Activated CD4-positive, CD25-positive, alpha-beta regulatory T cell (primary cell): ENCODE results near the gene ABHD15.
A peak's percentile ranks its signal among the peaks of the same experiment; 100 is the strongest.

Source experiments
- DNase-seq, 4 experiments: peaks; one replicate each; lab custom pipeline; 2025; lab: John Stamatoyannopoulos, UW

Gene ABHD15

DNA sequence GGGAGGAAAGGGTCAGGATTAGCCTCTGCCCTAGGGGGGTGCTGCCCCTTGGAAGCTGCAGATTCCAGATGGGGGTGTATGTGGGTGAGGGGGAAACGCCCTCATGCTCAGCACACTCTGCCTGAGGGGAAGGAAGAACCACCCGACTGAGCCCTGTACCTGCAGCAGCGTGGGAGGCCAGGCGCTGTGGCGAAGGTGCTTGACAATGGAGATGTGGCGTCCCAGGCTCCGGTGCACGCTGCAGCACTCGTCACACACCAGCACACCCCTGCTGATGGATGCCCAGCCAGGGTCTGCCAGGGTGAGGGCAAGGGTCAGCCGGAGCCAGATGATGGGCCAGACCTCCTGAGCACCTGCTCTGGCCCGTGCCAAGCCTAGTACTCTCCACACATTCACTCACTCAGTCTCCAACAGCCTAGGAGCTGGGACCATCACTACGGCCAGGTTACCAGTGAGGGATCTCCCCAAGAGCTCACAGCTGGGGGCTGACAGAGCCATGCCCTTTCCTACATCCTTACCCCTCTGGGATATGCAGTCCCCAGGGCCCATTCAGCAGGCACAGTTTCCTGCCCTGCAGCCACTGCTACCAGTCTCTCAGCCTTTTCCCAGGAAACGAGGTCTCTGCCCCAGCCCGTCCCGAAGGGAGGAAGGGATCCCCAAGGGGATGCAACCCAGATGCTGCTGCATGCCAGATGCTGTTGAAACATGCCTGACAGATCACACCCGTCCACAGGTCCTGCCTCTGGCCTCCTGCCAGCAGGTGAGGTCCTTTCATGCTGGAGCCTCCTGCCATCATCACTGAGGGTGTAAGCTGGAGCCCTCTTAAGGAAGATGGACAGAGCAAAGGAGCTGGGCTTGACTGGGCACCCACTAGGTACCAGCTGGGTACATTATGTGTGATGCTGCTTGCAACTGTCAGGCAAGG lies 16.7 kb upstream of the ABHD15 start:
- no peak for DNase-seq

GRCh38 chr17:29582772-29583171 lies 15.9 kb upstream of the ABHD15 start:
- DNase-seq, result no peak

GRCh38 chr17:29582254-29582765 lies 15.5 kb upstream of the ABHD15 start:
- no peak for DNase-seq

GRCh38 chr17:29581583-29582253 lies 14.9 kb upstream of the ABHD15 start:
- no peak for DNase-seq

- DNase-seq, result peak; percentile 77 to 86 (median 80)
Measured at GRCh38 chr17:29579866-29580771, 13.3 kb upstream of the ABHD15 start.

DNA sequence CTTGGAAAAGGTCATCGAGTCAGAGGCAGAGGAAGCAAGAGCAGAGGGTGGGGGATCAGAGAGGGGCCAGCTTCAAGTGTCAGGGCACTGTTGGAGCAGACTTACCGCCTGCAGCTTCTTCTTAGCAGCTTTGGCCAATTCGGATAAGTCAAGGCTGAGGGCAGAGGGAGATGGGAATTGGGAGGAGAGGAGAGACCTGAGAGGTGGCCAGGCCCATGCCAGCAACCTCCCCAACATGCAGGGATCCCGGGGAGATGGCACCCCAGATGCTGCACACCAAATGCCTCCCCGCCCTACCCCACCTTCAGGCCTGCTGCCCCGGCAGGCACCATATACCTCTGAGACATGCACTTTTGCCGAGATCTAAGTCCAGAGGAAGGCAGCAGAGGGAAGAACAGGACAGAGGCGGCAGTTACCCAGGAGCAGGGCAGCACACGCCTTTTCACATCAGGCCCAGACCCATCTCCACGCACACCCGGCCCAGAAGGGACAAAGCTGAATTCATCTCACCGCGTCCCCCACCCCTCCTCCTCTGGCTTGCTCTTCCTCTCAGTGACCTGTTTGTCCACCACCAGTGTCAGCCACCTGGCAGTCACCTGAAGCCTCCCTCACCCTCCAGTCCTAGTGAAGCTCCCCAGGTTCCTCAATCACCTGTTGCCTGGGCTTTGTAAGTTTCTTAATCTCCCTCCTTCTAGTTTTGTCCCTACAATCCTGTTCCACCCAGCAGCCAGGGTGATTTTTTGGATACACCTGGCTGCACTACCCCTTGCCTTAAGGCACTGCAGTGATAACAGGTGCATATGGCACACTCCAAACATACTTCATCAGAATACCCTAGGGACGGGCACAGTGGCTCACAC lies 12.0 kb upstream of the ABHD15 start:
- DNase-seq, result no peak

DNA sequence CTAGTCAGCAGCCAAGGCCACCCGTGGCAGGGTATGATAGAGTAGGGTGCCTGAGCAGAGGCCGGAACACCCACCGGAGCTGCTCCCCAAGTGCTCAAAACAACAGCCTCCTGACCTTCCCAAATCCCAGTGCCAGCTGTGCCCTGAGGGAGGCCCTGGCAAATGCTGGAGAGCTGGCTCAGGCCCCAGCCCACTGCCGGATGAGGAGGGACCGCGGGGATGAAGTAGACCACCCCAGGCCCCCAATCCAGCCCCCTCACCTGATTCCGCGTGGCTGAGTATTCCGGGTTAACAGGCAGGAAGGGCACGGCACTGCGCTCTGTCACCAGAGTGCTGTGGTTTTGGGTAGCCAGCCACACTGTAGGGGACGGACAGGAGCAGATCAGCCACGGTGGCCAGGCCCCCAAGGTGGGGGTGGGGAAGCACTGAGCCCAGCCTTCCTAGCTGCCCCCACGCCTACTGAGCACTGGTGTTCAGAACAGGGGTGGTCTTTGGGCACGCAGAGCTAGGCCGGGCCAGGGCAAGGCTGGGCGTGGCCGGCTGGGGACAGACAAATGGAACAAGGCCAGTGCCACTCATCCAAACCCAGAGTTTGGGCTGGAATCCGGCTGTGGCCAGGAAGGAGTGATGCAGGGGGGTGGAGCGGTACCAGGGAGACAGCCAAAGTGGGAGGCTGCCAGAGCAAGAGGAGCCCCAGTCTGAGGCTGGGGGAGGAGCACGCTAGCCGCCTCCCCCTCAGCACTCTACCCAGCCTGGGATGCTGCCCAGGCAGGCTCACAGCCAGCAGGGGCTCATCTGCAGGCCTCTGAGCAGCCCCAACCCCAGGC lies 10.8 kb upstream of the ABHD15 start:
- DNase-seq, result no peak

DNA sequence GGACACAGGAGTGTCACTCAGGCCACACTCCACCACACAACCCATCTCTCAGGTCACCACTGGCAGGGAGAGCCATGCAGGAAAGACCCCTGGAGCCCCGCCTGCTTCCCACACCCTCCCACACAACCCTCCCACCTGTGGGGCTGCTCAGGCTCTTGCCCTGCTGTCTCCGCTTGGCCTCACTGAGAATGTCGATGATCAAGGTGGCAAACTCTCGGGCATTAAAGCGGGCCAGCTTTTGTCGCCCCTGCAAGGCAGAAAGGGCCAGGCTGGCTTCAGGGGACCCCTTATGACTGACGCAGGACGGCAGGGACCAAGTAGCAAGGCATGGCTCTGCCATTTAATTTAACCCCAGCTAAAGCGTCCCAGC lies 10.1 kb upstream of the ABHD15 start:
- no peak for DNase-seq

- DNase-seq, result no peak
Measured at GRCh38 chr17:29576214-29577000, 9.6 kb upstream of the ABHD15 start.

DNA sequence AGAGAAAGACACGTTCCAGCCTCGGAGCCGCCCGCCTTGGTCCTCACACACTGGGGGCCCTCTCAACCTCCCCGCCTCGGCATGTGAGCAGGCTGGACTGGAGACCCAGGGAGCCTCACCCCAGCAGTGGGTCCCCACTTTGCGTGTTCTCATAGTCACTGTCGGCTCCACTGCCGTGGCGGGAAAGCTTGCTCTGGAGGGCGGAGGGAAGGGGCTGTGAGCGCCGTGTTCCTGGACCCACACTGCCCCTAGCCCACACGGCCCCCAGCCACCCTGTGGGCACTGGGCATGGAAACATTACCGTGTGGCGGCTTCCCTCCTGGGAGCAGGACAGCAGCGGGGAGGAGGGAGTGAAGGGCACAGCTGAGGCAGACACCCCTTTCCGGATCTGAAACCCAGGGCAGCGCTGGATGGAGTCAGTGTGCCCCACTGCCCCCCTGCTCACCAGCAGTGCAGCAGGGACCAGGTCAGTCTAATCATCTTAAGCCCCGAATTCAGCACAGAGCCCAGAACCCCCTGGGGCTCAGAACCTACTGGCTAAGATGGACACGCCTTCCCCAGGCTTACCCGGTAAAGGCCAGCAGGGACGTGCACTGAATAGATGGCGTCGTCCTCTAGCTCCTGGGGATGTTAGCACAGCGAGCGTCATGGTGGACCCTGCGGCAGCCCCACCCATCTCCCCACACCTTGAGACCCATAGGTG lies 8.8 kb upstream of the ABHD15 start:
- no peak for DNase-seq

- DNase-seq, result no peak
Measured at GRCh38 chr17:29574732-29575510, 8.1 kb upstream of the ABHD15 start.

DNA sequence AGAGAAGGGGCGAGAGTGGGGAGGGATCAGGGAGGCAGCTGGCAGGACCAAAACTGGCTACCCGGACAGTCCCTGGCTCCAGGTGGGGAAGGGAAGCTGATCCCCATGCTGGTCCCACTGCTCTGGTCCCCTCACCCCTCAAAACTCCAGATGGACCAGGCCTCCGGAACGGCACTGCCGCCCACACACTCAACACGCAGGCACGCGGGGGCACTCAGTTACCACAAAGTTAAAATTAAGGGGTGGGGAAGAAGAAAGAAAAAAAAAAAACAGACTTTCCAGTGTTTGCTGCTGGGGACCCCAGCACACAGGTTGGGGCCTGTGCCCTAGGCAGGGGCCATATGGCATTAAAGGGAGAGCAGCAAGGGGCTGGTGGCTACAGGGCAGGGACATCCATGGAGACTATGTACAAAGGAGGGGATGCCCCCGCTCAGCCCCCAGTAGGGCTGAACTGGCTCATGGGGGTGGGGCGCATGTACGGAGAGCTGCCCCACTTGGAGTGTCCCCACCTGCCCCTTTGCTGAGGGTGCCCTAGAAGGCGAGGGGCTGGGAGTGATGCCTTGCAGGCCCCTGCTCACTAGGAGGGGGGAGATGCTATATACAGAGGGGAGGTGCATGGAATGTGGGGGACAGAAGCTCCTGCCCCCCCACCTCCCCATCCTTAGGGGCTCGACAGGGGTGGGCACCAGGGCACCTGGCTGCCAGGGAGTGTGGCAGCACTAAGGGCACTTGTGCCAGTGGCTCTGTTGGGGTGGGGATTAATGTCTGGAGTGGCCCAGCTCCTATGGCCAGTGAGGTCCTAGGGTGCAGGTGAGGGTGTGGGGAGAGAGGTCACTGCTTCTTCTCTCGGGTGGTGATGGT lies 7.3 kb upstream of the ABHD15 start:
- no peak for DNase-seq

DNA sequence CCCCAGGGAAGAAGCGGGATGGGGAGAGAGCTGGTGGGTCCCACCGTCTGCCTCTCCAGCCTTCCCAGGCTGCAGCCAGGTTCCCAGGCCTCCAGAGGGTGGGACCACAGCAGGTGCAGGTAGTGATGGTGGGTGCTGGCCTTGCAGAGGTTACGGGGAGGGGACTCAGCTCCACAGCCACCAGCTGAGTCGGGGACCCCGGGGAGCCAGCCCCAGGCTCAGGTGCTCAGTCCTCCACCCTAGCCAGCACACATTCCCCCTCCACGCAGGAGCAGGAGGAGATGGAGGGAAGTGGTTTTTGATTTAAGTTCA lies 6.7 kb upstream of the ABHD15 start:
- DNase-seq, result no peak

- DNase-seq, result peak in 3 of 4 experiments; percentile 18 to 43 (median 39)
Measured at GRCh38 chr17:29572691-29573557, 6.1 kb upstream of the ABHD15 start.

- DNase-seq, result no peak
Measured at GRCh38 chr17:29571883-29572681, 5.2 kb upstream of the ABHD15 start.
